Activated B cell treated with CpG ODN at 0.5 μM for 24 hours (primary cell): ENCODE results near the gene CEACAM16. TPM values are rescaled to one million over a fixed set of nuclear protein-coding genes. Genes with fewer than 3 reads are reported as not detected.

Experiments used
- ATAC-seq: fragments of 200-7000 bp; cut with Tn5 transposase; one replicate; pipeline ENCODE4 v1.10.0; 2021; ENCODE audit warnings: low read depth, mild to moderate bottlenecking, moderate library complexity
- CTCF ChIA-PET: fragments of 350-600 bp; sonication (Branson Sonifier 250); formaldehyde crosslinking; loops from one replicate; lab custom pipeline; 2021; ENCODE audit warnings: antibody characterized with exemption; lab: Charles Lee
- POLR2A ChIA-PET: fragments of 350-600 bp; sonication (Branson Sonifier 250); formaldehyde crosslinking; loops from one replicate; lab custom pipeline; 2021; ENCODE audit warnings: antibody characterized with exemption; lab: Charles Lee
- DNase-seq: peaks from one replicate; pipeline ENCODE4 v3.0.0; 2022
- H3K27ac Mint-ChIP-seq: one replicate; pipeline ENCODE4 v1.8.0; 2020; ENCODE audit warnings: mixed read lengths
- H3K27me3 Mint-ChIP-seq: one replicate; pipeline ENCODE4 v1.8.0; 2021; ENCODE audit warnings: mixed read lengths
- H3K36me3 Mint-ChIP-seq: one replicate; pipeline ENCODE4 v1.8.0; 2021; ENCODE audit warnings: low read depth, mixed read lengths
- H3K4me1 Mint-ChIP-seq: one replicate; pipeline ENCODE4 v1.8.0; 2021; ENCODE audit warnings: mixed read lengths
- H3K4me3 Mint-ChIP-seq: one replicate; pipeline ENCODE4 v1.8.0; 2020; ENCODE audit warnings: mild to moderate bottlenecking, mixed read lengths
- H3K9me3 Mint-ChIP-seq: one replicate; pipeline ENCODE4 v1.8.0; 2020; ENCODE audit warnings: mixed read lengths
- intact Hi-C: fragments of 100-400 bp; cut with micrococcal nuclease; formaldehyde crosslinking; loops from one replicate; pipeline ENCODE4 v1.15.1; 2024
- total RNA-seq: library from RNA; stranded (reverse); gene quantifications from 2 replicates; pipeline ENCODE4 v1.2.3, GENCODE V29; 2022
- TF ChIP-seq, protein P1 (sequence below): fragments of 200-600 bp; IDR thresholded peaks from one replicate; pipeline ENCODE4 v1.8.0; 2022; ENCODE audit warnings: antibody characterized with exemption, mild to moderate bottlenecking

Gene CEACAM16
- total RNA-seq, 1 donor from 2014 or later, result not detected

DNA sequence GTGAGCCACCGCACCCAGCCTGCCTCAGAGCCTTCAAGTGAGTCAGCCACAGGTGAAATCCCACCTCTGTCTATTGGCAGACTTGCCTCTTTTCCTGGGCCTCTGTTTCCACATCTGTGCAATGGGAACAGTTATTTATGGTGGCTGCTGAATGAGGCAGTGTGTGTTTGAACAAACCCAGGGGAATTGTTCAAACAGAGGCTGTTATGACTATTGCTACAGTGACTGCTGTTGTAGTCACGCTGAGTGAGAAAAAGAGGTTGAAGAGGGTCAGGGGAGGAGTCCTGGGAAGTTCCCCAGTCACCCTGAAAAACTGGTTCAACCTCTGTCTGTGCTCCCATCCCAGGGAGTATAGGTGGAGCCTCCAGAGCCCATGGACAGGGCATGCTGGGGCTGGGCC is 27.6 kb upstream of the CEACAM16 start, which contains the start of gene CEACAM19:
TSS of gene CEACAM19 (plus strand) at position 83 of the 400 bp plus-strand sequence. CDS start 450 bp downstream, outside the sequence.
- DNase-seq (no peak), ATAC-seq (no peak)
- intact Hi-C loops, result no loop called here
- Mint-ChIP-seq H3K4me1 (no peaks in the 10 kb centered on the region), H3K27ac (no peak within 1 kb of the TSS), H3K27me3 (peaks cover 6% of the 10 kb centered on the region), H3K36me3 (no peaks in the 10 kb centered on the region), H3K4me3 (no peak within 1 kb of the TSS), H3K9me3 (peaks cover 3% of the 10 kb centered on the region)
- CTCF ChIA-PET, result no interaction called here
- POLR2A ChIA-PET, result no interaction called here
- TF ChIP-seq, protein P1, sequence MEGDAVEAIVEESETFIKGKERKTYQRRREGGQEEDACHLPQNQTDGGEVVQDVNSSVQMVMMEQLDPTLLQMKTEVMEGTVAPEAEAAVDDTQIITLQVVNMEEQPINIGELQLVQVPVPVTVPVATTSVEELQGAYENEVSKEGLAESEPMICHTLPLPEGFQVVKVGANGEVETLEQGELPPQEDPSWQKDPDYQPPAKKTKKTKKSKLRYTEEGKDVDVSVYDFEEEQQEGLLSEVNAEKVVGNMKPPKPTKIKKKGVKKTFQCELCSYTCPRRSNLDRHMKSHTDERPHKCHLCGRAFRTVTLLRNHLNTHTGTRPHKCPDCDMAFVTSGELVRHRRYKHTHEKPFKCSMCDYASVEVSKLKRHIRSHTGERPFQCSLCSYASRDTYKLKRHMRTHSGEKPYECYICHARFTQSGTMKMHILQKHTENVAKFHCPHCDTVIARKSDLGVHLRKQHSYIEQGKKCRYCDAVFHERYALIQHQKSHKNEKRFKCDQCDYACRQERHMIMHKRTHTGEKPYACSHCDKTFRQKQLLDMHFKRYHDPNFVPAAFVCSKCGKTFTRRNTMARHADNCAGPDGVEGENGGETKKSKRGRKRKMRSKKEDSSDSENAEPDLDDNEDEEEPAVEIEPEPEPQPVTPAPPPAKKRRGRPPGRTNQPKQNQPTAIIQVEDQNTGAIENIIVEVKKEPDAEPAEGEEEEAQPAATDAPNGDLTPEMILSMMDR, result no peak

DNA sequence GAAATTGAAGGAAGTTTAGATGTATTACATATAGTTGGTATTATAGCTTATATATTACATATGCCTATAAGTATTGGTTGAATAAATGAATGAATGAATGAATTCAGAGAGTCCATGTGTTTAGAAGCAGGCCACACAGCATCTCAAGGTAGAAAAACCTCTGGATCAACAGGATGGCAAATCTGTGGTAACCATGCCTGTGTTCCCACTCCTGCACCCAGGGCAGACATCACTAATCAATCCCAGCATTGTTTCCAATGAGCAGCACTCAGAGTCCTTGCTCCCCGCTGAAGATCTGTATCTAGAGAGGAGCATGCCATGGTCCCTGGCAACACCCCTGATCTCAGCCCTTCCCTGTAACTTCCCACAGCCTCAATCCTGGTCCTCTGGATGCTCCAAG is 26.7 kb upstream of the CEACAM16 start:
- Mint-ChIP-seq H3K4me1 (no peaks in the 10 kb centered on the region), H3K27me3 (peaks cover 6% of the 10 kb centered on the region), H3K4me3 (no peak overlapping the region), H3K27ac (no peak overlapping the region), H3K9me3 (peaks cover 3% of the 10 kb centered on the region), H3K36me3 (no peaks in the 10 kb centered on the region)
- ChIA-PET CTCF (no interaction called here), POLR2A (no interaction called here)
- DNase-seq, result no peak
- ATAC-seq, result no peak
- intact Hi-C loops, result no loop called here
- TF ChIP-seq, protein P1, result no peak

DNA sequence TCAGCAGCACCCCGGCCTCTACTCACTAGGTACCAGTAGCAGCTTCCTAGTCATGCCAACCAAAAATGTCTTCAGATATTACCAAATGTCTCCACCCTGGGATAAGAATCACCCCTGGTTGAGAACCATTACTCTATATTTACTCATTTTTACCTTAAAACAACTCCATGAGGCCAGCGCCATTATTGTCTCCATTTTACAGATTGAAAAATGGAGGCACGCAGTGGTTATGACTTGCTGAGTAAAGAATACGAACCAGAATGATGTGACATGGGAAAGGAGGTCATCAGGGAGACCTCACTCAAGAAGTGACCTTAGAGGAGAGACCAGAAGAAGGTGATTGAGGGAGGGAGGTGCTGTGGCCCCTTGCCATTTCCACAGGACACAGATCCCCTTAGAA is 25.4 kb upstream of the CEACAM16 start:
- CTCF ChIA-PET, result interaction anchor here (0.8 kb wide), 1 partner anchor 19 kb away, joined by 3 read pairs; no protein-coding TSS in a partner anchor
- peaks cover 3% of the 10 kb centered on the region for H3K9me3 Mint-ChIP-seq
- H3K36me3 Mint-ChIP-seq, result no peaks in the 10 kb centered on the region
- POLR2A ChIA-PET, result no interaction called here
- DNase-seq (no peak), ATAC-seq (no peak)
- intact Hi-C loops, result no loop called here
- no peaks in the 10 kb centered on the region for H3K4me1 Mint-ChIP-seq
- TF ChIP-seq, protein P1, result no peak
- H3K27ac Mint-ChIP-seq, result no peak overlapping the region
- H3K4me3 Mint-ChIP-seq, result no peak overlapping the region
- H3K27me3 Mint-ChIP-seq, result peaks cover 6% of the 10 kb centered on the region

DNA sequence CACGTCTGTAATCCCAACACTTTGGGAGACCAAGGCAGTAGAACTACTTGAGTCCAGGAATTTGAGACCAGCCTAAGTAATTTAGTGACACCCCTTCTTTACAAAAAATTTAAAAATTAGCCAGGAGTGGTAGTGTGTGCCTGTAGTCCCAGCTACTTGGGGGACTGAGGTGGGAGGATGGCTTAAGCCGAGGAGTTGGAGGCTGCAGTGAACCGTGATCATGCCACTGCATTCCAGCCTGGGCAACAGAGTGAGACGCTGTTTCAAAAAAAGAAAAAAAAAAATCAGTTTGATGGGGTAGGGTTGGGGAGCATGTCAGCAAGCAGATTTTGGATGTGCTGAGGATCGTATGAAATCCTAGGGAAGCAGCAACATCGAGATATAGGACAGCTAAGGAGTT is 23.4 kb upstream of the CEACAM16 start:
- DNase-seq (no peak), ATAC-seq (no peak)
- no peak overlapping the region for H3K4me3 Mint-ChIP-seq
- no peaks in the 10 kb centered on the region for H3K4me1 Mint-ChIP-seq
- ChIA-PET CTCF (interaction anchor here (1.6 kb wide), 1 partner anchor 18 kb away, joined by 4 read pairs; no protein-coding TSS in a partner anchor), POLR2A (no interaction called here)
- H3K36me3 Mint-ChIP-seq, result no peaks in the 10 kb centered on the region
- H3K27me3 Mint-ChIP-seq, result peaks cover 4% of the 10 kb centered on the region
- intact Hi-C loops, result no loop called here
- TF ChIP-seq, protein P1, result no peak
- H3K27ac Mint-ChIP-seq, result no peak overlapping the region
- H3K9me3 Mint-ChIP-seq, result peaks cover 3% of the 10 kb centered on the region

DNA sequence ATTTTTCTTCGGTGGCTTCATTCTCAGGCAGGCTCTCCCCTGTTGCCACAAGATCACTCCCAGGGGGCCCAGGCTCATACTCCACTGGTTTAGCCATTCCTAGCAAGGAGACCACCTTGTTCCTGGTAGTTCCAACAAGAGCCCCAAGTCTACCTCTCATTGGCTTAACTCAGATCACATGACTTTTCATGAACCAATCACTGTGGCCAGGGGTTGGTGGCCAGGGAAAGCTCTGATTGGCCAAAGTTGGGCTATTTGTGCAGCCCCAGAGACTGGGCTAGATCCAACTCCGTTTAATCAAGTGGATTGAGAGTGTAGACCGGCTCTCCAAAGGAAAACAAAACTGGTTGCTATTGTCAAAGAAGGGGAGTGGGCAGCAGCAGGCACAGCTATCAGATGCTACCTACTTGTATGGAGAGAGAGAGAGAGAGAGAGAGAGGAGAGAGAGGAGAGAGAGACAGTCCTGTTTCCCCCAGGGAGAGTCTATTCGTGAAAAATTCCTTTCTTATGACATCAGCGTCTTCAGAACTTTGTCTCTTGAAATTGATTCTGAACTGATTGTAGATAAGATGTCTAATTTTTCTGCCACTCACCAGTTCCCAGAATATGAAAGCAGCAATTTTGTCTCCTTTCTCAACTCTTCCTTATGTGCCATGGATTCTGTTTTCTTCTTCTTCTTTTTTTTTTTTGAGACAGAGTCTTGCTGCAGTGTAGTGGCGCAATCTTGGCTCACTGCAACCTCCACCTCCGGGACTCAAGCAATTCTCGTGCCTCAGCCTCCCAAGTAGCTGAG is 21.7 kb upstream of the CEACAM16 start:
- CTCF ChIA-PET, result no interaction called here
- H3K27me3 Mint-ChIP-seq, result peaks cover 6% of the 10 kb centered on the region

More for the DNA sequence above, 21.7 kb upstream of the CEACAM16 start:
- Mint-ChIP-seq H3K36me3 (no peaks in the 10 kb centered on the region), H3K9me3 (peaks cover 2% of the 10 kb centered on the region), H3K4me3 (no peak overlapping the region), H3K27ac (no peak overlapping the region), H3K4me1 (no peaks in the 10 kb centered on the region)
- TF ChIP-seq, protein P1, result no peak
- no peak for ATAC-seq
- intact Hi-C loops, result no loop called here
- POLR2A ChIA-PET, result no interaction called here
- no peak for DNase-seq
